Measurements from ENCODE around the gene STPG3. TPM values are rescaled to one million over a fixed set of nuclear protein-coding genes. Genes with fewer than 3 reads are reported as not detected.
A peak's percentile ranks its signal among the peaks of the same experiment; 100 is the strongest.

STPG3 gene
- polyA plus RNA-seq, 2 of the 4 experiments (the other 2 are of a cell fraction) = not detected

DNA sequence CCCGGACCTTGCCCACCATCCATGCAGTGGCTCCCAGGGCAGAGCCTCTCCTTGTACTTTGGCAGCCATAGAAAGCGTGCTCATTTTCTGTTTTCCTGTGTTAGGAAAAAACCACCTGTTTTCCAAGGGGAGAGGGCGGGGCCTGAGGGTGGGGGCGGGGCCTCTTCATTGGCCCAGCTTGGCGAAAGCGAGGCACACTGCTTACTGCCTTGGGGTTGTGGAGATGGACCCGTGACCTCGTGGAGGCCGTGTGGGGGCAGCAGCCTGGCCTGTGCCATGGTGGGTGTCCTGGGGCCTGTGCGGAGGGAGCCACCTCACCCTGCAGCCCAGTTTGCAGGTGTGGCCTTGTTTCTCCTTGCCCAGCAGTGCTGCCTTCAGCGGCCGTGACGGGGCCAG, 22.0 kb downstream of the STPG3 start (continued):
- TF ChIP-seq, protein P1, sequence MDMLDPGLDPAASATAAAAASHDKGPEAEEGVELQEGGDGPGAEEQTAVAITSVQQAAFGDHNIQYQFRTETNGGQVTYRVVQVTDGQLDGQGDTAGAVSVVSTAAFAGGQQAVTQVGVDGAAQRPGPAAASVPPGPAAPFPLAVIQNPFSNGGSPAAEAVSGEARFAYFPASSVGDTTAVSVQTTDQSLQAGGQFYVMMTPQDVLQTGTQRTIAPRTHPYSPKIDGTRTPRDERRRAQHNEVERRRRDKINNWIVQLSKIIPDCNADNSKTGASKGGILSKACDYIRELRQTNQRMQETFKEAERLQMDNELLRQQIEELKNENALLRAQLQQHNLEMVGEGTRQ (IDR thresholded peaks at IDR 0.05) = no peak
- TF ChIP-seq, protein P2, sequence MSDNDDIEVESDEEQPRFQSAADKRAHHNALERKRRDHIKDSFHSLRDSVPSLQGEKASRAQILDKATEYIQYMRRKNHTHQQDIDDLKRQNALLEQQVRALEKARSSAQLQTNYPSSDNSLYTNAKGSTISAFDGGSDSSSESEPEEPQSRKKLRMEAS (IDR thresholded peaks at IDR 0.05) = no peak
- TF ChIP-seq RCOR1 (IDR thresholded peaks at IDR 0.05; ENCODE audit: low read depth, low read length) = no peak
- TF ChIP-seq, protein P3, sequence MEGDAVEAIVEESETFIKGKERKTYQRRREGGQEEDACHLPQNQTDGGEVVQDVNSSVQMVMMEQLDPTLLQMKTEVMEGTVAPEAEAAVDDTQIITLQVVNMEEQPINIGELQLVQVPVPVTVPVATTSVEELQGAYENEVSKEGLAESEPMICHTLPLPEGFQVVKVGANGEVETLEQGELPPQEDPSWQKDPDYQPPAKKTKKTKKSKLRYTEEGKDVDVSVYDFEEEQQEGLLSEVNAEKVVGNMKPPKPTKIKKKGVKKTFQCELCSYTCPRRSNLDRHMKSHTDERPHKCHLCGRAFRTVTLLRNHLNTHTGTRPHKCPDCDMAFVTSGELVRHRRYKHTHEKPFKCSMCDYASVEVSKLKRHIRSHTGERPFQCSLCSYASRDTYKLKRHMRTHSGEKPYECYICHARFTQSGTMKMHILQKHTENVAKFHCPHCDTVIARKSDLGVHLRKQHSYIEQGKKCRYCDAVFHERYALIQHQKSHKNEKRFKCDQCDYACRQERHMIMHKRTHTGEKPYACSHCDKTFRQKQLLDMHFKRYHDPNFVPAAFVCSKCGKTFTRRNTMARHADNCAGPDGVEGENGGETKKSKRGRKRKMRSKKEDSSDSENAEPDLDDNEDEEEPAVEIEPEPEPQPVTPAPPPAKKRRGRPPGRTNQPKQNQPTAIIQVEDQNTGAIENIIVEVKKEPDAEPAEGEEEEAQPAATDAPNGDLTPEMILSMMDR (IDR thresholded peaks at IDR 0.05) = no peak
- no peak for TF ChIP-seq RARB (CRISPR knock-in tag; IDR thresholded peaks at IDR 0.05)
- TF ChIP-seq HOXB5 (CRISPR knock-in tag; IDR thresholded peaks at IDR 0.05) = no peak

DNA sequence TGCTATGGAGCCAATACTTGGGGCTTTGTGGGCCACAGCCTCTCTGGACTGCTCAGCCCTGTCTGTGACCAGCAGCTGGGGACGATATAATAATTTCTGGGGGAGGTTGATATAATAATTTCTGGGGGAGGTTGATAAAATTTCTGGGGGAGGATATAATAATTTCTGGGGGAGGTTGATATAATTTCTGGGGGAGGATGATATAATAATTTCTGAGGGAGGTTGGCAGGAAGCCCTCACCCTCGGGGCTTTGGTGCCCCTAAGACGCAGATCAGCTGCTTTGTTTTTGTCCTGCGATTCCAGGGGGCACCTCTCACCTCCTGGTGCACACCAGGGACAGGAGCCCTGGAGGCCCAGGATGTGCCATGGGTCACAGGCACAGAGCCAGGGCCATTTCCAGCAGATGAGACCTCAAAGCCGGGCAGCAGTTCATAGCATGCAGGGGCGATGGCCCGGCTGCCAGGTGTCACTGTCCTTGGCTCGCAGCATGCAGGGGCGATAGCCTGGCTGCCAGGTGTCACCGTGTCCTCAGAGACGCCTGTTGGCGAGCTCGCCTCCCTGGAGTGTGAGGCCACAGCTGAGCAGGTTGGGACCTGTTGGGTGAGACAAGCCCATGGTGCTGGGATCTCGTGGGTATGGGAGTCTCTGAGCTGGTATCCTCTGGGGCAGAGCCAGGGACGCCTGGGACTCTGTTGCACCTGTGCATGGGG, 22.7 kb downstream of the STPG3 start:
- no peak overlapping the region for H3K27ac ChIP-seq
- no peak for DNase-seq (ENCODE audit: low read depth in 1 of 2, low spot score in 1 of 2)
- POLR2A ChIA-PET = no interaction called here
- 85% methylated on average over 14 of the region's 15 CpGs for WGBS (ENCODE audit: missing lambda C conversion rate)
- TF ChIP-seq EP300 (IDR thresholded peaks at IDR 0.05) (no peak), CEBPB (IDR thresholded peaks at IDR 0.05) (no peak), RFX5 (IDR thresholded peaks at IDR 0.05) (no peak), SREBF2 (IDR thresholded peaks at IDR 0.05) (no peak)
- TF ChIP-seq, protein P4, sequence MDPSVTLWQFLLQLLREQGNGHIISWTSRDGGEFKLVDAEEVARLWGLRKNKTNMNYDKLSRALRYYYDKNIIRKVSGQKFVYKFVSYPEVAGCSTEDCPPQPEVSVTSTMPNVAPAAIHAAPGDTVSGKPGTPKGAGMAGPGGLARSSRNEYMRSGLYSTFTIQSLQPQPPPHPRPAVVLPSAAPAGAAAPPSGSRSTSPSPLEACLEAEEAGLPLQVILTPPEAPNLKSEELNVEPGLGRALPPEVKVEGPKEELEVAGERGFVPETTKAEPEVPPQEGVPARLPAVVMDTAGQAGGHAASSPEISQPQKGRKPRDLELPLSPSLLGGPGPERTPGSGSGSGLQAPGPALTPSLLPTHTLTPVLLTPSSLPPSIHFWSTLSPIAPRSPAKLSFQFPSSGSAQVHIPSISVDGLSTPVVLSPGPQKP (IDR thresholded peaks at IDR 0.05; ENCODE audit: low read depth, low read length) = no peak
- TF ChIP-seq, protein P5, sequence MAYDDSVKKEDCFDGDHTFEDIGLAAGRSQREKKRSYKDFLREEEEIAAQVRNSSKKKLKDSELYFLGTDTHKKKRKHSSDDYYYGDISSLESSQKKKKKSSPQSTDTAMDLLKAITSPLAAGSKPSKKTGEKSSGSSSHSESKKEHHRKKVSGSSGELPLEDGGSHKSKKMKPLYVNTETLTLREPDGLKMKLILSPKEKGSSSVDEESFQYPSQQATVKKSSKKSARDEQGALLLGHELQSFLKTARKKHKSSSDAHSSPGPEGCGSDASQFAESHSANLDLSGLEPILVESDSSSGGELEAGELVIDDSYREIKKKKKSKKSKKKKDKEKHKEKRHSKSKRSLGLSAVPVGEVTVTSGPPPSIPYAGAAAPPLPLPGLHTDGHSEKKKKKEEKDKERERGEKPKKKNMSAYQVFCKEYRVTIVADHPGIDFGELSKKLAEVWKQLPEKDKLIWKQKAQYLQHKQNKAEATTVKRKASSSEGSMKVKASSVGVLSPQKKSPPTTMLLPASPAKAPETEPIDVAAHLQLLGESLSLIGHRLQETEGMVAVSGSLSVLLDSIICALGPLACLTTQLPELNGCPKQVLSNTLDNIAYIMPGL (CRISPR knock-in tag; IDR thresholded peaks at IDR 0.05; ENCODE audit: borderline replicate concordance) = no peak
- no peaks in the 10 kb centered on the region for H3K9me3 ChIP-seq
- no peak overlapping the region for H3K4me2 ChIP-seq
- H3K4me3 ChIP-seq = no peak overlapping the region
- no peak for FAIRE-seq
- CTCF ChIA-PET = interaction anchor here (0.5 to 4.2 kb wide), 8 partner anchors 10 to 187 kb away, joined by 3 to 43 read pairs (median 3); partner anchors contain the start of gene MAN1B1
- no peak for ATAC-seq
- peaks cover 38% of the 10 kb centered on the region for H3K4me1 ChIP-seq

DNA sequence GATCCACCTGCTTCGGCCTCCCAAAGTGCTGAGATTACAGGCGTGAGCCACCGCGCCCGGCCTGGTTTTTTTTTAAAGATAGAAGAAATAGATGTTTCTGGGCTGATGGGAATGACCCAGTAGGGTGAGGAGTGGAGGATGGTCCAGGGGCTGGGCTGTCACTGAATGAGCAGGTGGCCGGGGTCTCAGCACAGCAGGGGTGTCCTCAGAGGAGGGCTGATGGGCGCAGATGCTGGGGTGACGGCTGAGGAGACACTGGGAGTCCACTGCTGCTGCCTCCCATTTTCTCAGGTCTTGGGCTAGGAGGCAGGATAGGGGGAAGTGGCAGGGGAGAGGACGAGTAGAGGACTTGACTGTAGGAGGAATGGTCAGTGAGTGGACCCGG, 24.1 kb downstream of the STPG3 start:
- DNase-seq (ENCODE audit: low read depth in 1 of 2, low spot score in 1 of 2) = no peak
- POLR2A ChIA-PET = no interaction called here
- Histone ChIP-seq H3K4me1 (peaks cover 28% of the 10 kb centered on the region), H3K27ac (peak overlapping the region in 1 of 2 experiments; percentile 96; a peak in 3 of 6 replicates), H3K4me2 (0 out of 3 replicates have a peak overlapping the region, but pooled peaks have one; percentile 97), H3K4me3 (no peak overlapping the region), H3K9me3 (no peaks in the 10 kb centered on the region)
- ATAC-seq = no peak
- no peak for FAIRE-seq
- WGBS (ENCODE audit: missing lambda C conversion rate) = 90% methylated on average over 10 of the region's 10 CpGs
- TF ChIP-seq, protein P5 (CRISPR knock-in tag; IDR thresholded peaks at IDR 0.05; ENCODE audit: borderline replicate concordance) = no peak
- TF ChIP-seq JUN (IDR thresholded peaks at IDR 0.05) (no peak), ESRRA (IDR thresholded peaks at IDR 0.05; ENCODE audit: borderline replicate concordance, low read length) (no peak), HOXB13 (CRISPR knock-in tag; IDR thresholded peaks at IDR 0.05; ENCODE audit: low read depth) (no peak), HOXB5 (CRISPR knock-in tag; IDR thresholded peaks at IDR 0.05) (no peak)
- CTCF ChIA-PET = interaction anchor here (0.6 to 4.2 kb wide), 4 partner anchors 13 to 464 kb away, joined by 4 to 43 read pairs (median 5); no protein-coding TSS in a partner anchor
